NCI-H1092 treated with DMSO at 0.1 percent for 48 hours (cell line): Measurements from ENCODE around the gene UPK2.
A peak's percentile ranks its signal among the peaks of the same experiment; 100 is the strongest.

ENCODE experiments used
- DNase-seq: peaks from one replicate; lab custom pipeline; 2025; lab: John Stamatoyannopoulos, UW

UPK2 gene

GRCh38 chr11:118917481-118918127 lies 38.5 kb upstream of the UPK2 start:
- no peak for DNase-seq

GRCh38 chr11:118918128-118918685 lies 37.9 kb upstream of the UPK2 start:
- DNase-seq = peak; percentile 41

- no peak for DNase-seq
These were observed 37.3 kb upstream of the UPK2 start for GRCh38 chr11:118918686-118919280.

GRCh38 chr11:118921121-118921928 lies 34.8 kb upstream of the UPK2 start:
- DNase-seq = no peak

- DNase-seq = no peak
These were observed 34.0 kb upstream of the UPK2 start for GRCh38 chr11:118921929-118922744.

GRCh38 chr11:118922745-118923627 lies 33.1 kb upstream of the UPK2 start:
- no peak for DNase-seq

- no peak for DNase-seq
These were observed 32.1 kb upstream of the UPK2 start for GRCh38 chr11:118923721-118924587.

GRCh38 chr11:118924591-118925585 lies 31.2 kb upstream of the UPK2 start:
- peak; percentile 49 for DNase-seq

GRCh38 chr11:118927554-118928100 lies 28.5 kb upstream of the UPK2 start:
- DNase-seq = no peak

GRCh38 chr11:118928101-118928869 lies 27.8 kb upstream of the UPK2 start:
- DNase-seq = peak; percentile 90

GRCh38 chr11:118928870-118929500 lies 27.1 kb upstream of the UPK2 start:
- peak; percentile 66 for DNase-seq

- DNase-seq = peak; percentile 66
These were observed 26.5 kb upstream of the UPK2 start for GRCh38 chr11:118929501-118930093.

GRCh38 chr11:118930094-118930712 lies 25.9 kb upstream of the UPK2 start:
- DNase-seq = peak; percentile 78

GRCh38 chr11:118931571-118931970 lies 24.5 kb upstream of the UPK2 start:
- DNase-seq = no peak

GRCh38 chr11:118933486-118933885 lies 22.6 kb upstream of the UPK2 start:
- no peak for DNase-seq

GRCh38 chr11:118935376-118935775 lies 20.7 kb upstream of the UPK2 start:
- no peak for DNase-seq
